HEK293 (cell line): ENCODE results near the gene KIF23.

ENCODE experiments used
- WT1 ChIP-seq: fragments of 450-650 bp; formaldehyde crosslinking; IDR thresholded peaks from 2 replicates; pipeline ENCODE4 v1.5.1; 2016; ENCODE audit warnings: missing biosample characterization, missing genetic modification characterization
- ZNF239 ChIP-seq: fragments of 450-650 bp; formaldehyde crosslinking; IDR thresholded peaks from 2 replicates; pipeline ENCODE4 v1.5.1; 2016; ENCODE audit warnings: missing biosample characterization, missing genetic modification characterization

DNA sequence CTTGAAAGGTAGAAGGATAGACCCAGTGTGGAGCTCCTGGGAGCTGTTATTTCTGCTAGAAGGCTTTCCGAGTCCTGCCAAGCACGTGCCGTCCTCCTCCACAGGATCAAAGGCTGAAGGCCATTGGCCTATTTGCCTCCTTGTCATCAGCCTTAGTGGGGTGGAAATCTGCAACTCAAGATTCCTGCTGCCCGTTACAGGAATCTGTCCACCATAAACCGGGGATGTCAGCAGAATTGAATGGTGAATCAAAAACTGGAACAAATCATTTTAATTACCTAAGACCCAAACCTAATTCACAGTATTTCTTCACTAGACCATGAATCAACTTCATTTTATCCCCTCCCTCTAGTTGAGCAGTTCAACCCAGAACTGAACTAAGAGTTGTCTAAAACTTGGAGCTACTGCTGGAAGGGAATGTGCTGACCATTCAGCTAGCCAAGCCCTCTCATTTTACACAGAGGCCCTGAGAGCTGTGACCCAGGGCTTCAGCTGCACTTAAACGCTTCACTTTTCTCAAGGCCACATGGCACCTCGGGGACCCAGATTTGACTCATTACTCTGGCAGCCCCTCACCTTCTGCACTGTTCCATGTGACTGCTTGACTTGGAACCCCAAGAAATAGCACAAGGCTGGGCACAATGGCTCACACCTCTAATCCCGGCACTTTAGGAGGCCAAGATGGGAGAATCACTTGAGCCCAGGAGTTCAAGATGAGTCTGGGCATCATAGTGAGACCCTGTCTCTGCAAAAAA lies 36.8 kb upstream of the KIF23 start:
- TF ChIP-seq WT1 (tag by site-specific recombination) = no peak
- TF ChIP-seq ZNF239 = no peak
